Tibial nerve (tissue), 4 donors: Measurements from ENCODE around the gene PLXNA4.

Source experiments
- CTCF ChIP-seq, 5 experiments: fragments of 200-600 bp in 3 of 5; fragments of 450-650 bp in 2 of 5; sonication (generic) in 3 of 5; IDR thresholded peaks; one replicate each; pipeline ENCODE4 v1.5.1; 2016 to 2019; ENCODE audit warnings: antibody characterized with exemption in 5 of 5, mild to moderate bottlenecking in 3 of 5, moderate library complexity in 2 of 5
- EP300 ChIP-seq, 2 donors: sonication (generic); formaldehyde crosslinking; IDR thresholded peaks; one replicate each; pipeline ENCODE4 v1.6.1; 2017; ENCODE audit warnings: antibody characterized with exemption in 2 of 2, mild to moderate bottlenecking in 1 of 2
- POLR2A ChIP-seq, 2 donors: fragments of 450-650 bp; IDR thresholded peaks; one replicate each; pipeline ENCODE4 v1.6.1; 2017; ENCODE audit warnings: antibody characterized with exemption in 2 of 2, mild to moderate bottlenecking in 2 of 2, moderate library complexity in 2 of 2

- TF ChIP-seq CTCF (IDR thresholded peaks at IDR 0.05): no peak
- TF ChIP-seq EP300 (IDR thresholded peaks at IDR 0.05): no peak
- TF ChIP-seq POLR2A (IDR thresholded peaks at IDR 0.05): no peak
These were observed 13.6 kb downstream of the PLXNA4 start for GRCh38 chr7:132562690-132563089.
